Islet of Langerhans (tissue), 1 donor: Measurements from ENCODE around the gene GPR132.
"Not testable (repeated sequence)": the region's sequence is repeated elsewhere in the genome, so short reads cannot be mapped to it uniquely, and the experiment has no call there.

Experiments used
- FAIRE-seq: peaks from one replicate; lab custom pipeline; 2011; peaks lifted over from hg19 to GRCh38; lab: Jason Lieb, UNC

Gene GPR132

DNA sequence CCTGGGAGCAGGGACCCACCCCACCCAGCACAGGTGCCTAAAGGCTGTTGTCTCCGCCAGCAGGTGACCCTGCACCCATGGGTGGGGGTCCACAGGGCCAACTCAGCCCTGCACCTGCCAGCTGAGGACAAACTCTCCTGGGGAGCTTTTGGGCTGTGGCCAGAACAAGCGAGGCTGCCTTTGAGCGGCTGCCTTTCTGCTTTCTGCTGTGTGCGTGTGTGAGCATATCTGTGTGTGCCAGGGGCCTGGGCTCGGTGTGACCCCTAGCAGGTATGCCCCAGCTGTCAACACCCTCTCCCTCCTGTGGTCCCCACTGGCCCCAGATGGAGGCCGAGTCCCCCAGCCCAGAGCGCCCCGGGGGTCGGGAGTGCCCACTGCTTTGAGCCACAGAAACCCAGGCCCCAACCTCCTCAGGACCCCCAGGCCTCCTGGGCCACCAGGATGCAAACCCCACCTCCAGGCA lies 25.9 kb upstream of the GPR132 start:
- FAIRE-seq: no peak

GRCh38 chr14:105090493-105091053 lies 25.3 kb upstream of the GPR132 start:
- no peak for FAIRE-seq

- FAIRE-seq: no peak
These were observed 24.7 kb upstream of the GPR132 start for GRCh38 chr14:105089746-105090492.

GRCh38 chr14:105088812-105089745 lies 23.8 kb upstream of the GPR132 start:
- FAIRE-seq: no peak

DNA sequence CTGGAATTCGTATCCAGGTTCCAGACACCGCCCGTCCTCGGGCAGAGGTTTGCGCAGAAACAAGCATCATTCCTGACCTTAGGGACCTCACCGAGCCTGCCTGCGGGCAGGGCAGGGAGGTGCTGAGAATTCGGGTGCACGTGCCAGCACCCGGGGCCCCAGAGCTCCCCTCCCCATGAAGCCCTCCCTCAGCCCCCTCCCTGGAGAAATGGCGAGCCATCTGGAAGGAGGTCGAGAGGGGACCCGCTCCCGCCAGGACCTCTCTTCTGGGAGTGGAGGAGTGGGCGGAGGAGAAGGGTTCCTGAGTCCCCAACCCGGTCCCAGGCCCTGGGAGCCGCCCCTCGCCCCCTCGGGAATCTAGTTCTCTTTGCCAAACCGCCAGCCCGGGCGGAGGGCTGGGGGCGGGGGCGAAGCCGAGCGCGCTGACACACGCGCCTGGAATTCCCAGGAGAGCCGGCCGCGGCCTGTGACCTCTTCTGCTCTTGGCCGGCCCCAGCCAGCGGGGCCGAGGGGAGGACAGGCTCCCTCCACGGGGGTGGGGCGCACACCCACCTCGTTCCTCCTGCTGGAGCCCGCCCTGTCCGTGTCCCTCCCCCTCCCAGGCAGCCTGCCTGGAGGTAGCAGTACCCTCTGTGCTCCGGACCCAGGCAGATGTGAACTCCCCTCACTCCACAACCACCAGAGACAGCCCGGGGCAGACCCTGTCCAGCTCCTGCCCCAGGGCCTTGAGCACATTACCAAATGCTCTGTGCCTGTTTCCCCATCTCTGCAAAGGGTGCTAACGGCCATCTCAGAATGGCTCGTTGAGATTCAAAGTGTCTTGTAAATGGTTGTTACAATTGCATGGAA lies 23.0 kb upstream of the GPR132 start:
- FAIRE-seq: no peak

GRCh38 chr14:105087308-105087962 lies 22.2 kb upstream of the GPR132 start:
- FAIRE-seq: no peak

DNA sequence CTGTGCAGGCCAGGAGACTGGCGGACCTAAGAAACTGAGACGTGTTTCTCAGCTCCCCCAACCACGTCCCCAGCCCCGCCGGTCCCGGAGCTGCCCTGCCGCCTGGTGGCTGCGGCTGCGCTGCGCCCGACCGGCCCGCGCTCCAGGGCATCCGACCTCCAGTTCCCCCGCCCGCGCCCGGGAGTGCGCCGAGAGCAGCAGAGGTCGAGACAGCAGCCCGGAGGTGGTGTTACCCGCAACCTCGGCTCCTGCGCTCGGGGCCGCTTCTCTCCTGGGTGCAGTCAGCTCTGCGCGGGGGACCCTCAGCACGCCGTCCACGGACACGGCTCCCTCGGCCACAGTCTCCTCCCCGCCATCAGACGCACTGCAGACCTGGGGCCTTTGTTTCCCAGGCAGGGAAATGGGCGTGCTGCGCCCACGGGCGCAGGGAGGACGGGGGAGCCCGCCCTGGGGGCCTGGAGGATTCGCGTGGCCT lies 21.6 kb upstream of the GPR132 start:
- FAIRE-seq: no peak

DNA sequence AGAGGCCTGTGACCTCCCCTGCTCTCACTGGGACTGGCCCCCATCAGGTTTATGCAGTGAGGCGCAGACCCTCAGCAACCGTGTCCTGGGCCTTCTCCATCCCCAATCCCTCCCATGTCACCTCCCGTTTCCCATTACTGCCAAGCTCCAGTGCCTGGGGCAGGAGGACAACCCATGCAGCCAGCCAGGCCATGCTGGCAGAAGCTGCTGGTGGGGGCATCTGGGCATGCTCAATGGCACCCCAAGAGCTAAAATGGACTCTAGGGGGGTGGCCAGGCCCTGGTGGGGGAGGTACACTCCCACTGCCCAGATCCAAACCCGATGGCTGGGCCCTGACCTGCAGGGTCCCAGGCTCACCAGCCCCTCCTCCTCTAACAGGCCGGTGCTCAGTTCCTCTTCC lies 20.5 kb upstream of the GPR132 start:
- no peak for FAIRE-seq

DNA sequence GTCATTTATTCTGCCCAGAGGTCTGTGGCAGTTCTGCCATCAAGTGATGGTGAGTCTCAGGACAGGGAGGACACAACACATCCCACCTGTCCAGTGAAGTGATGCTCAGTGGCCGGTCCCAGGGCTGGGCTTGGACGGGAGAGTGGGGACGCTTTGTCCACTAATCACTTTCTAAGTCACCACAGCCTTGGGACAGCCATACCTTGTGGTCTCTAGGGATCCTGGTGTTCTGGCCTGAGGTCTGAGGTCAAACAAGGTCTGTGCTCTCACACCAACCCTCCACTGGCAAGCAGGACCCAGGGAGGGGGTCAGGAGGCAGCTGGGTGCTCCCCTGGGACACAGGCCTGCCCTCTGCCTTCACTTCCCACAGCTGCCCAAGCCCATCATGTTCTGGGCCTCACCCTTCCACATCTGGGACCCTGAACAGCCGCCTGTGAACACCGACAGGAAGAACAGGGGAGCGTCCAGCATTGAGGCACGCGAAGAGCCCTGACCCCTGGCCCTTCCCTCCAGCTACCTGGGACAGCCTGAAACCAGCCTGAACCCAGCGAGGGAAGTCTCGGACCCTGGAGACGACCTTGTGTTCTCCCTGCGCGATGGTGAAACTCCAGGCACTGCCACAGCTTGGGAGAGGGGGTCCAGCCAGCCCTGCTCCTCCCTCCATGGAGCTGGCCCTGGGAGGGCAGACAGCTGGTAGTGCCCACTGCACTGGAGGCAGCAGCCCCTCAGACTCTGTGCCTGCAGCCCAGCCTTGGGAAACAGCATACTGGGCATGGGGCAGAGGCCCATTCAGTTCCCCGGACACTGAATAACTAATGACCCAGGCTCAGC lies 19.7 kb upstream of the GPR132 start:
- no peak for FAIRE-seq

DNA sequence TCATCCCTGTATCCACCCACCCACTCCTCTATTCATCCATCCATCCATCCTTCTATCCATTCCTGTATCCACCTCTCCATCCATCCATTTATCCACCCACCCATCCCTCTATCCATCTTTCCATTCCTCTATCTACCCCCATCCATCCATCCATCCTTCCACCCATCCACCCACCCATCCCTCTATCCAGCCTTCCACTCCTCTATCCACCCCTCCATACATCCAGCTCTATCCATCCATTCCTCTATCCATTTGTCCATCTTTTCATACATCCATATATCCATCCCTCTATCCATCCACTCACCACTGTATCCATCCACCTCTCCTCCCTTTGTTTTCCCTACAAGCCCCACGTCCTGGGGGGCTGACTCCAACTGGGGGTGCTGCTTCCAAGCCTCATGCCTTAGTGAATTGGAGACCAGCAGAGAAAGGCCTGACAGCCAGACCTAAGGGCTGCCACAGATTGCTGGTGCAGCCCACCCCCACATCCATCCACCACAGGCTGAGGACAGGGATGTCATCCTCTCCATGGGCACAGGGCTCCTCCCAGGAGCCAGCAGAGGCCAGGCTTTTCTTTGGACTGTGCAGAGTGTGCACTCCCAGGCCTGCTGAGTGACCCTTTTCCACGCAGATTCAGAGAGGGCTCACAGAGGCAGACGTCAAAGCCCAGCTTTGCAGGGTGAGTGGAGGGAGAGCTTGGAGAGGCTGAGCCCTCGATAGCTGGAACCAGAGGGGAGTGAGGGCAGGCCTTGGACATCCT lies 18.9 kb upstream of the GPR132 start:
- no peak for FAIRE-seq

- no peak for FAIRE-seq
These were observed 17.5 kb upstream of the GPR132 start for GRCh38 chr14:105082703-105083102.

- FAIRE-seq: not testable (repeated sequence)
These were observed 16.2 kb upstream of the GPR132 start for GRCh38 chr14:105081473-105081872.

DNA sequence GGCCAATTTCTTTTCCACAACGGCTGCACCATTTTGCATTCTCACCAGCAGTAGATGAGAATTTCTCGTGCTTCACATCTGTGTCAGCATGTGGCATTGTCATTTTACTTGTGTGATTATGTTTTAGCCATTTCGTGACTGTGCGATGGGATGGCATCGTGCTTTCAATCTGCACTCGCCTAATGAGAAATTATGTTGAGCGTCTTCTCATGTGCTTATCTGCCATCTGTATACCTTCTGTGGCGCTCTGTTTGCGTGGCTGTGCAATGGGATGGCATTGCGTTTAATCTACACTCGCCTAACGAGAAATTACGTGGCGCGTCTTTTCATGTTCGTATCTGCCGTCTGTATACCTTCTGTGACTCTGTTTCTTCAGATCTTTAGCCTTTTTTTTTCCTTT lies 14.9 kb upstream of the GPR132 start:
- FAIRE-seq: no peak

DNA sequence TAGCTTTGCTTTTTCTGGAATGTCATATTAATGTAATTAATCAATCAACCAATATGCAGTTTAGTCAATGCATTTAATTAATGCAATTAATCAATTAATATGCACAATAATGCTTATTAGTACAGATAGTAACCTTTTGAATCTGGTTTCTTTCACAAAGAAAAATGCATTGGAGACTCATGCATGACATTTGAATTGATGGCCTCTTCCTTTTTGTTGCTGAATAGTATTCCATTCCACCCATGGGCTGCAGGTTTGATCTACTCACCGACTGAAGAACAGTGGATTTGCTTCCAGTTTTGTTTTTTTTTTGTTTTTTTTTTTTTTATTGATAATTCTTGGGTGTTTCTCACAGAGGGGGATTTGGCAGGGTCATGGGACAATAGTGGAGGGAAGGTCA lies 13.1 kb upstream of the GPR132 start:
- no peak for FAIRE-seq

GRCh38 chr14:105077649-105077995 lies 12.4 kb upstream of the GPR132 start:
- FAIRE-seq: no peak

- no peak for FAIRE-seq
These were observed 11.8 kb upstream of the GPR132 start for GRCh38 chr14:105076805-105077648.

- no peak for FAIRE-seq
These were observed 11.1 kb upstream of the GPR132 start for GRCh38 chr14:105076296-105076804.
